Measurements from ENCODE around the gene NYNRIN. TPM values are rescaled to one million over a fixed set of nuclear protein-coding genes. Genes with fewer than 3 reads are reported as not detected.

The NYNRIN gene
- total and polyA plus RNA-seq, 2 of the 4 experiments (the other 2 are of a cell fraction) = 2.2 to 5.4 TPM

DNA sequence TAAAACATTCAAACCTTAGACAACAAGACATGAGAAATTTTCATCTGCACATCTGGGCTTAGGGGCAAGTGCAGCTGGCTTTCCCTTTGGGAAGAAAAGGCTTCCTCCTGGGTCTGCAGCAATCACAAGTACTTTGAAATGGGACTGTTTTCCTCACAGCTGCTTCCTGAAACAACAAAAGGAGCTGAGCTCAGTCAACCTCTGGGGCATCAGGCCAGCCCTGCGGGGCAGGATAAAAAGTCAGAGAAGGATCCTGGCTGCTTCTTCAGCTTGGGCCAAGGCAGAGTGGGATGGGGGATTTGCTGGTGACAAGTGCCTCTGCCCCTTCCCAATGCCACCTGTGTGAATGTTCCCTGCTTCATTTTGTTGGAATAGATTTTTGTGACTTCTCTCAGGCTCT is 59.9 kb downstream of the NYNRIN start:
- ATAC-seq (ENCODE audit: low read depth) = no peak
- in situ Hi-C loops (cut with MboI; ENCODE audit: low sequenced_read_pairs) = no loop called here
- no CpG with 5 or more reads among the region's 1 CpG for WGBS, 2 experiments (ENCODE audit: extremely low coverage in 2 of 2, insufficient read length in 1 of 2)

More for the DNA sequence above, 59.9 kb downstream of the NYNRIN start:
- no peak overlapping the region for H3K4me2 ChIP-seq (ENCODE audit: low read depth, low read length)
- H3K4me3 ChIP-seq (ENCODE audit: insufficient read depth, low read depth, low read length) = no peak overlapping the region
- CTCF ChIA-PET = no interaction called here
- no peaks in the 10 kb centered on the region for H3K27me3 ChIP-seq (ENCODE audit: control insufficient read depth, insufficient read depth, low read length)
- TF ChIP-seq CEBPB (IDR thresholded peaks at IDR 0.05; ENCODE audit: low read depth, low read length) = no peak
- TF ChIP-seq MAFK (IDR thresholded peaks at IDR 0.05; ENCODE audit: low read depth, low read length) = no peak
- TF ChIP-seq RCOR1 (IDR thresholded peaks at IDR 0.05; ENCODE audit: insufficient replicate concordance, low read length) = no peak
- no peak for TF ChIP-seq NFE2L2 (IDR thresholded peaks at IDR 0.05; ENCODE audit: low read depth, low read length)
- TF ChIP-seq BHLHE40 (IDR thresholded peaks at IDR 0.05; ENCODE audit: low read depth, low read length) = no peak
- no peak for TF ChIP-seq FOS (IDR thresholded peaks at IDR 0.05; ENCODE audit: low read depth, low read length)
- TF ChIP-seq SMC3 (IDR thresholded peaks at IDR 0.05; ENCODE audit: low read depth, low read length) = no peak
- no peak for TF ChIP-seq POLR2A (IDR thresholded peaks at IDR 0.05; ENCODE audit: low read depth, low read length)
- TF ChIP-seq, protein P1, sequence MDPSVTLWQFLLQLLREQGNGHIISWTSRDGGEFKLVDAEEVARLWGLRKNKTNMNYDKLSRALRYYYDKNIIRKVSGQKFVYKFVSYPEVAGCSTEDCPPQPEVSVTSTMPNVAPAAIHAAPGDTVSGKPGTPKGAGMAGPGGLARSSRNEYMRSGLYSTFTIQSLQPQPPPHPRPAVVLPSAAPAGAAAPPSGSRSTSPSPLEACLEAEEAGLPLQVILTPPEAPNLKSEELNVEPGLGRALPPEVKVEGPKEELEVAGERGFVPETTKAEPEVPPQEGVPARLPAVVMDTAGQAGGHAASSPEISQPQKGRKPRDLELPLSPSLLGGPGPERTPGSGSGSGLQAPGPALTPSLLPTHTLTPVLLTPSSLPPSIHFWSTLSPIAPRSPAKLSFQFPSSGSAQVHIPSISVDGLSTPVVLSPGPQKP (IDR thresholded peaks at IDR 0.05; ENCODE audit: borderline replicate concordance, low read depth, low read length) = no peak
- TF ChIP-seq RAD21 (IDR thresholded peaks at IDR 0.05; ENCODE audit: low read length) = no peak
- TF ChIP-seq, protein P2, sequence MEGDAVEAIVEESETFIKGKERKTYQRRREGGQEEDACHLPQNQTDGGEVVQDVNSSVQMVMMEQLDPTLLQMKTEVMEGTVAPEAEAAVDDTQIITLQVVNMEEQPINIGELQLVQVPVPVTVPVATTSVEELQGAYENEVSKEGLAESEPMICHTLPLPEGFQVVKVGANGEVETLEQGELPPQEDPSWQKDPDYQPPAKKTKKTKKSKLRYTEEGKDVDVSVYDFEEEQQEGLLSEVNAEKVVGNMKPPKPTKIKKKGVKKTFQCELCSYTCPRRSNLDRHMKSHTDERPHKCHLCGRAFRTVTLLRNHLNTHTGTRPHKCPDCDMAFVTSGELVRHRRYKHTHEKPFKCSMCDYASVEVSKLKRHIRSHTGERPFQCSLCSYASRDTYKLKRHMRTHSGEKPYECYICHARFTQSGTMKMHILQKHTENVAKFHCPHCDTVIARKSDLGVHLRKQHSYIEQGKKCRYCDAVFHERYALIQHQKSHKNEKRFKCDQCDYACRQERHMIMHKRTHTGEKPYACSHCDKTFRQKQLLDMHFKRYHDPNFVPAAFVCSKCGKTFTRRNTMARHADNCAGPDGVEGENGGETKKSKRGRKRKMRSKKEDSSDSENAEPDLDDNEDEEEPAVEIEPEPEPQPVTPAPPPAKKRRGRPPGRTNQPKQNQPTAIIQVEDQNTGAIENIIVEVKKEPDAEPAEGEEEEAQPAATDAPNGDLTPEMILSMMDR (conservative IDR thresholded peaks at IDR 0.05; ENCODE audit: low read depth, low read length) = no peak
- no peak overlapping the region for H3K9ac ChIP-seq (ENCODE audit: low read depth, low read length)
- dilution Hi-C loops (cut with HindIII; ENCODE audit: low sequenced_read_pairs, unreplicated experiment) = no loop called here
- H2BK5ac ChIP-seq (ENCODE audit: low read depth, low read length, poor library complexity, severe bottlenecking) = no peak overlapping the region
- H2BK15ac ChIP-seq (ENCODE audit: low read depth, low read length) = no peak overlapping the region
- H3K4me1 ChIP-seq (ENCODE audit: control insufficient read depth, insufficient read depth, low read length) = no peaks in the 10 kb centered on the region
- no peak overlapping the region for H2BK20ac ChIP-seq (ENCODE audit: low read depth, low read length)
- H4K20me1 ChIP-seq (ENCODE audit: insufficient read depth, low read length) = no peaks in the 10 kb centered on the region
- no TSS peak for BruUV-seq (replicated peaks)
- no peak overlapping the region for H3K4ac ChIP-seq (ENCODE audit: low read depth, low read length)
- H3K36me3 ChIP-seq (ENCODE audit: control insufficient read depth, insufficient read depth, low read length) = no peaks in the 10 kb centered on the region
- H3K9me1 ChIP-seq (ENCODE audit: insufficient read depth, low read length) = no peaks in the 10 kb centered on the region
- intact Hi-C loops (cut with micrococcal nuclease) = no loop called here
- H4K8ac ChIP-seq (ENCODE audit: low read depth in 2 of 2, low read length in 2 of 2) = no peak overlapping the region
- H3K56ac ChIP-seq (ENCODE audit: extremely low read depth, insufficient read depth, low read length) = no peak overlapping the region
- H3K27ac ChIP-seq (ENCODE audit: insufficient read depth, low read length) = no peak overlapping the region
- H3K23ac ChIP-seq (ENCODE audit: low read depth, low read length) = no peak overlapping the region
- no peak overlapping the region for H3K18ac ChIP-seq (ENCODE audit: low read depth, low read length)
- H2AK9ac ChIP-seq (replicated peaks; ENCODE audit: low read depth, low read length, poor library complexity) = no peak overlapping the region
- H4K5ac ChIP-seq (ENCODE audit: low read depth, low read length) = no peak overlapping the region
- H3K9me3 ChIP-seq (ENCODE audit: control insufficient read depth, insufficient read depth, low read length) = 0 out of 2 replicates have a peak, but pooled peaks cover 2% of the 10 kb centered on the region
- no peak overlapping the region for H2BK120ac ChIP-seq (ENCODE audit: low read depth, low read length)
- DNase-seq = no peak
- POLR2A ChIA-PET (ENCODE audit: unreplicated experiment) = no interaction called here
- no peaks in the 10 kb centered on the region for H3K79me1 ChIP-seq (ENCODE audit: low read depth in 1 of 2, low read length in 2 of 2)
- H3K14ac ChIP-seq (replicated peaks; ENCODE audit: low read depth, low read length) = no peak overlapping the region
- H2AK5ac ChIP-seq (ENCODE audit: low read depth, low read length) = no peak overlapping the region
- H2AFZ ChIP-seq (replicated peaks; ENCODE audit: low read length, poor library complexity) = no peak overlapping the region
- H4K91ac ChIP-seq (ENCODE audit: insufficient read depth, low read depth, low read length) = no peak overlapping the region

Data from IMR-90 (cell line).